Stimulated activated CD8-positive, alpha-beta memory T cell treated with anti-CD3 and anti-CD28 coated beads, Interleukin-2, amount 100 ng/mL, for 1 hour (primary cell): ENCODE data around the gene CPNE4.

Source experiments
- DNase-seq, 2 donors: peaks; one replicate each; pipeline ENCODE4 v3.0.0-alpha.2; 2020; ENCODE audit warnings: low read depth in 2 of 2

The CPNE4 gene

DNA sequence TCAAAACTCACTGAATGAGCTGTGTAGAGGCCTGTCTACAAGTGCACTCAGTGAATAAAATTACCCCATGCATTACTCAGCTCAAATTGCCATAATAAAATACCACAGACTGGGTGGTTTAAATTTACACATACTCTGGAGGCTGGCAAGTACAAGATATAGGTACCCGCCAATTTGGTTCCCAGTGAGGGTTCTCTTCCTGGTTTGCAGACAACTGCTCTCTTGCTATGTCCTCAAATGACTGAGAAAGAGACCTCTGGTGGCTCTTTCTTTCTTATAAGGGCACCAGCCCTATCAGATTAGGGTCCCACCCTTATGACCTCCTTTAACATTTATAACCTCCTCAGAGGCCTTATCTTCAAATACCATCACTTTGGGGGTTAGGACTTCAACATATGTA, 237.0 kb downstream of the CPNE4 start:
- DNase-seq: no peak

DNA sequence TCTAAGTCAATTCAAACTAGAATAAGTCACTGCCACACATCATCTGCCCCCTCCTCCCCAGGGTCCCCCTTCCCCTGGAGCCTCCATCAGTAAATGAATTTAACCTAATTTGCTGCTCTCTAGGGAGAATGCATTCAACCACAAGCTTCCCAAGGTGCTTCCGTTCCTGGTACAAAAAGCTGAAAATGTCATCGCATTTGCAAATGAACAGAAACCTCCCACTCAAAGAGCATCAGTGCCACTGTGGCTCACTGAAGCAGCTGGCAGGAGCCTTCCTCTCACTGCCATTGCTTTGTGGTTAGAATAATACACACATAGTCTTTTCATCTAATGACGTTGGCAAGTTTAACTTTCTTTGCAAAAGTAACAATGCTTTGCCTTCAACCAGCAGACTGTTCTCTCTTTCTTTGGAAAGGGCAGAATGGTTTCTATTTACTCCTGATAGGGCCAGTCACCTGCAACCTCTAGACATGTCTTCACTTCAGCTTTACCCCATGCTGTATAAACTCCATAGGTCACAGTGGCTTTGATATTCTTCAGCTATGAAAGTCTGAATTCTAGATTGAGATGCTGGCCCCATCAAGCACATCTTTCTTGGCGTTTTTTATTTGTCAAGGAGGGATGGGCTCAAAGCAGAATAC, 238.1 kb downstream of the CPNE4 start:
- no peak for DNase-seq

DNA sequence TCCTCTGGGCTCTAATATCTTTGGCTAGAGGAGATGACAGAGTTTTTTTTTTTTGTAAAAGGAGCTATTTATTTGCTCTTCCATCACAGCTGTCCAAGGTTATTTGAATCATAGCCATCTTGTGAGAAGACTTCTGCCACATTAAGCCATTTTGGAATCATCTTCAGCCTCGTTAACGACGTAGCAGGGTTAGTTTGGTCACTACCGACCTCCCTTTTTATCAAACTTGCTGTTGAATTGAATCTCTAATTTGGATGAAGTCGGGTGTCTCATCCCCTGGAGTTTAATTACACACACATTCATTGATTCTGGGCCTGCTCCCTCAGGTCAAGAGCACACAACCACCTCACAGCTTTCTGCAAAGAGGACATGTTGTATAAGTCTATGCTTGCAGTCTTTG, 238.7 kb downstream of the CPNE4 start:
- no peak for DNase-seq

DNA sequence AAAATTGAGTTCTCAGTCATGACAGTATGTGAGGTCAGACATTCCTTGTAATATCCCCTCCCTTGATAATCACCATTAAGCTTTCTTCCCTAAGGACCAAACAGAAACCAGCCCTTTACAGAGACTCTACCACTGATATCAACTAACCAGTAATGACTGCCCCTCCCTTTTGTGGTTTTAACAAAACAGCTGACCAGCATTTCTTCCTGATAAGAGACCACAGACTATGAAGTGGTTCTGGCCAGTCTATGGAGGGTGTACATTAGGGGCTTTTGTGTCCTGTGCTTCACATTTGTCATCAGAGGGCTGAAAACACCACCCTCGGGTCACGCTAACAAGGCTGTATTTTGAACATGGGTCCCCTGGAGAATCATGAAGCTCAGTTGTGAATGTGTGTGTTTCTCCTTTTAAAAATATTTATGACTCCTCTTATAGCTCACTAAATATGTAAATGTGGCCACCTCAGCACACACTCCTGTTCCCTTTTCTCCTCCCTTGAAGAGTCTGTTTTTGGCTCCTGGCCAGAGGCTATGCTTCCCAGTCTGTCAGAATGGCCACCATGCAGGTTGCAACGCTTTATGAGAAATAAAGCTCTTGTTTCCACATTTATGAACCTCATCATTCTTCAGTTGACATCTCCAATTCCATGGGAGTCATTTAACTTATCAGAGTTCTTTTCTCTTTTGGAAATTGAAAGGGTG, 239.3 kb downstream of the CPNE4 start:
- no peak for DNase-seq

DNA sequence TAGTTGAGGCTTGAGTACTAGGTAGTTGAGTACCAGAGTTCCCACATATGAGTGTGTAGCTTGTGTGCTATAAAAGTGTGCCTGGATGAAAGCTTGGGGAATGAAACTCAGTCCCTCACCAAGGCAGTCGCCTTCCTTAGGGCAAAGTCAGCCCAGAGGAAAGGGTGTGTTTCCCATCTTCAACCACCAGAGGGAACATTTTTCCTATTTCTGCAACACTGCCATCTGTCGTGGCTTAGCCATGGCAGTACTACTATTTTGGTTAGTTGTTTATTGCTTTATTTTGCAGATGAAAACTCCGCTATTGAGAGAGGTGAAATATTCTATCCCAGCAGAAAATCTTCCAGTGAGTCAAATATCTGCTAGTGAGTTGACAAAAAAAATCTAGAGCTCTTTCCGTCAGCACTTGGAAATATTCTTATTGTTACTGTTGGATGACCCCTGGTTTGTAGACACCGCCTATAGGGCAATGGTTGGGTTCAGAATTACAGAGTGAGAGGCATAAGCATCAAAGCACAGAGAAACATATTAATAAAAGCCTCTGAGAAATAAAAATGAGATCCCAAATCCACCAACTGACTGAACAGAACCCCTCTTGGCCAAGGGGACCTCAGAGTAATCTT, 239.9 kb downstream of the CPNE4 start:
- no peak for DNase-seq

DNA sequence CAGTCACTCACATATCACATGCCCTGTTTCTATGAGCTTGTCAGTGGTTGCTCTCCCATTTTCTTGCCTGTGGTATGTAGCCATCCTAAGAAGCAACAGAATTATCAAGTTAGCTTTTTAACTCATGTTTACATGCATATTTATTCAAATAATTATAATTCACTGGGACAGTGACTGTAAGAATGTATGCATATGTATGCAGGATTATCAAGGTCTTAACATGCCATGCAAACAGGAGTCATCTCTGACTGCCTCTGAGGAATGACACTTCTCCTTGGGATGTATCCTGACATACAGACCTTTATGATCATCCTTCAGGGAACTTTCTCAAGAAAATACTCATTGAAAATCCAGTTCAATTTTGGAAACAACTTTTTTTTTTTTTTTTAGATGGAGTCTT, 240.9 kb downstream of the CPNE4 start:
- DNase-seq: no peak

DNA sequence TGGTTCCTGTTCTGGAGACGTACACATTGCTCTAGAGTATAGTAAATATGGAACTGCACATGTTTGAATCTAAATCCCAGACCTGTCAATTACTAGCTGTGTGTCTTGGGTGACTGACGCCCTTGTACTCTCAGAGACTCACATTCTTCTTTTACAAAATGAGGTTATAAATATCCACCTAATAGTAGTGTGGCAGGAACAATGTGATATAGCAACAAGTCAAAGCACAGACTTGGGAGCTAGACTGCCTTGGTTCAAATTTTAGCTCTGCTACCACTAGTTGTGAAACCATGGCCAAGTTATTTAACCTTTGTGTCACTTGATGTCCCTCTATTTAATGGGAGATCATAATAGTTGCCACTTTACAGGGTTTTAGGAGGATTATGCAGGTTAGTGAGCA, 245.6 kb downstream of the CPNE4 start:
- DNase-seq: no peak

DNA sequence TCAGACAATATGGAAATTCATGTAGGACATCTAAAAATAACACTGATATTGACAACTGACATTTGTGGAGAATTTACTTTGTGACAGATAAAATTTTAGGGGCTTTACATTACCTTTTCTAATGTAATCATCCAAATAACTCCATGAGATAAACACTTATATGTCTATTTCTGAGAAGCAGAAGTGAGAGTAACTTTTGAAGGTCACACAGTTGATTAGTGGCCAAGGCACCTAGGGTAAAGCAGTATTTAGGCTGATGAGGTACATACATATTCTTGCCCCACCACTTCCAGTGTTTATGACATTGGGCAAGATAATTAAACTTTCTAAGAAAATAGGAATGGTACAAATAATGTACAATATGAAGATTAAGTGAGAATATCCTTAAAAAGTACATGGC, 248.4 kb downstream of the CPNE4 start:
- DNase-seq: no peak

DNA sequence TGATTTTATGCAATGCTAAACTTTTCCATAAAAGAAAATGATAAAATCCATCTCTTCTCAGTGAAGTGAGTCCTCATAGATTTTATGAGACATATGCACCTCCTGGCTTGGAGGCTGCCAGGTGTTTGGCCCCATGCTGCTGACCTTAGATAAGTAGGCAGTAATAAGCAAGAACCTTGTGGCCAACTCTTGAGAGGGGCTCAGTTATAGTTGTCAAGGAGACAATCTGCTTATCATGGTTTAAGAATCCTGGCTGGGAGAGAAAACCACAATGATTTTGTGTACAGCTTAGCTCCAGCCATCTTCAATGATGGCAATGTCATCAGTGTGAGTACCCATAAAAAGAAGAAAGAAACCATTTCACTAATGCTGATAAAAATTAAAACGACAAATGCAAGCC, 252.1 kb downstream of the CPNE4 start:
- DNase-seq: no peak

DNA sequence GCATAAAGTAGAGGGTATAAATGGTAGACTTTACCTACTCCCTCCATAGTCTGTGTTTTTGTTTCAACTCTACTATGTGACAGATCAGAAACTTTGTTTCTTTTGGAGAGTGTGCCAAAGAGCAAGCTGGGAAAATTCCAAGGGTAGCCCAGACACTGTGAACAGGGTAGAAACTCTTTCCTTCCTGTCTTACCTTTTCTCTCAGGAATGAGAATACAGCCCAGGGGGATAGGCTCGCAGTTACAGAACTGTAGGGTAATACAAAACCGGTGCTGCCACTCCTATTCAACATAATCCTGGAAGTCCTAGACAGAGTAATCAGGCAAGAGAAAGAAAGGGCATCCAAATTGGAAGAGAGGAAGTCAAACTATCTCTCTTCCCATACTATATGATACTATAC, 256.3 kb downstream of the CPNE4 start:
- DNase-seq: no peak

DNA sequence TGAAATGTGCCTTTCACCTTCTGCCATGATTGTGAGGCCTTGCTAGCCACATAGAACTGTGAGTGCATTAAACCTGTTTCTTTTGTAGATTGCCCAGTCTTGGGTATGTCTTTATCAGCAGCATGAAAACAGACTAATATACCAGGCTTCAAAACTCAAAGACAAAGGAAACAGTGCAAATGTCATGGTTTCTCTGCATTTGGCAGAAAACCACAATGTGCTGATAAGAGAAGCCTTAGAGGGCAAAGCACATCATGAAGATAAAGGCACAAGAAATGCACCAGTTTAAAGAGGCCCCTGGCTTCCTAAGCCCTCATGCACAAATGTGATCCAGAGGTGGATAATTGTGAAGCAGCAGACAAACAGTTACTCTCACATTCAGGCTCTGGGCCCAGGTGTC, 259.2 kb downstream of the CPNE4 start:
- no peak for DNase-seq

DNA sequence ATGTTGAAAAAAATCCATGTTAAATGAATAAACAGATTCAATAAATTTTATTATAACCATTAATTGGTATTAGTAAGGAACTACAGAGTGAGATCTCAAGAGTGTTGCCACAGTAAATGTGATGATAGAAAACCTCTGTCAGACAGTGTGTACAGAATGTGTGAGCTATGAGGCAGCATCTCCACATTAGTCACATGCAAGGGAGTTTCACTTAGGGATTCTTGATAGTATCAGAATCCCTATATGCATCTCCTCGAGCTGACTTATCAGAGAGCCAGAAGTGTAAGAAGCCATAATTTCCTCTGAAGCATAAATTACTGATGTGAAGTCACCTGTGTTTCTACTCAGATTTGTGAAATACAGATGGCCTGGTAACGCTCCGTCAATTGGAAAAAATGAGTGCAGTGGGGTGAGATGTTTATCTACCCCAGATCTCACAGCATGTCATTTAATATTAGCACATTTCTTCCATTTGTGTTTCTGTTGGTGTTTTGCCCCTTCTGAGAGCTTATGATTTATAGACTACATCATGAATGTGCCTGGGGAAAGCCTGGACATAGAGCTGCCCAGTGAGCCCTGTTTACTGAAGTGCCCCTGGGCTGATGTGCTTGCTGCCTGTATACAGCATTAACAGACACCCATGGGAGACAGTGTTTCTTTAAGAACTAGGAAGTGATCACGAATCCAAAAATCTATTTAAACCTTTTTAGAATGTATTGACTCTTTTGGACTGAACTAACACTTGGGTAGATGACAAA, 262.4 kb downstream of the CPNE4 start:
- no peak for DNase-seq

DNA sequence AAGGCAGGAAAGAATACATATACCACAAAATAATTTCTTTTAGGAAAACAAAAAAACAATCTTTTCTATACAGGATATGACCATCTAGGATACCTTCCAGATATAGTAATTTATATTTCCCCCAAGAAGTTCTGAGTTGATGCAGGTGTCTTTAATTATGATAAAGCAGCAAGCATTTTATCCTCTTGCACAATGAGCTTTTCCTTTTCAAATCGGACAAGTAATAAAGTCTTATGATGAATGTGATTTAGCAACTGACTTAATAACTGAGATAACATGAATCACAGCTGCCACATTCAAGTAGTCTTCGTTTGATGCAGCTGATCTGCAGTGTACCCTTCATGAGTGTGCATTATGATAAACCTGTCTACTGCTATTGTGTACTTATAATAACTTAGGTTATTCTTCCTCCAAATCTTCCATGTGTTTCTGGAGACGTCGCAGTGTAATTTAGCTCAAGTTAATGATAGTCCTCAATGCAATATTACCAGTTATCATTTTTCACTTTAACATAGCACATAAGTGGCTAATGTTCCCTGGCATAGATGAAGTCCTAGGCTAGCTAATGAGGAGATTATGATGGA, 271.7 kb downstream of the CPNE4 start:
- no peak for DNase-seq

DNA sequence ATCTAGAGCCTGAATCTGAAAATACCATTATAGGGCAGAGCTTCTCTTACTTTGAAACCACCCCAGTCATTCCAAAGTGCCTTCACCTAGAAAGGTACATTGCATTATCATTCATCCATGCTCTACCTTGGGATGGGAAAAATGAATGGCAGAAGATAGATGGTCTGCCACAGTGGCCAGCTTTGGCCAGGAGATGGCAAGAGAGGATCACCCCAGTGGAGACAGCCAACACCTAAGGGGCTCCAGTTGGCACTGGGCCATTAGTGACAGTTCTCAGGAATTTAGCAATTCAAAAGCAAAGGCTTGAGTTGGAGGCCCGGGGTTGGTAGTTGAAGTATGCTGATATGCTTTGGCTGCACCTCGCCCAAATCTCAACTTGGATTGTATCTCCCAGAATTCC, 278.4 kb downstream of the CPNE4 start:
- no peak for DNase-seq

DNA sequence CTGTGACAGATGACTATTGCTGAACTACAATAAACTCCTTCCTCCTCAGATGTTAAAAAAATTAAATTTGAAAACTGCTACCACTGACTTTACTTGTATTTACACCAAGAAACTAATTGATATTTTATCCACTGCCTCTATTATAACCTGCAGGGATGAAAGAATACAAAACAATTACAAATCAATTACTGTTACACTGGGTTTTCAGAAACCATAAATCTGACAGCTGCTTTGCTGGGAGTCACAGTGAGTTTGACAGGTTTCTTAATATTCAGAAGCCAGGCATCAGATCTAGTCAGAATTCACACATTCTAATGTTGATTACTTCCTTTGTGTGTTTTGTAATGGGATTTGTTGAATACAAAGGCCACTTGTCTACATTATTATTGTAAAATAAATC, 279.4 kb downstream of the CPNE4 start:
- no peak for DNase-seq

DNA sequence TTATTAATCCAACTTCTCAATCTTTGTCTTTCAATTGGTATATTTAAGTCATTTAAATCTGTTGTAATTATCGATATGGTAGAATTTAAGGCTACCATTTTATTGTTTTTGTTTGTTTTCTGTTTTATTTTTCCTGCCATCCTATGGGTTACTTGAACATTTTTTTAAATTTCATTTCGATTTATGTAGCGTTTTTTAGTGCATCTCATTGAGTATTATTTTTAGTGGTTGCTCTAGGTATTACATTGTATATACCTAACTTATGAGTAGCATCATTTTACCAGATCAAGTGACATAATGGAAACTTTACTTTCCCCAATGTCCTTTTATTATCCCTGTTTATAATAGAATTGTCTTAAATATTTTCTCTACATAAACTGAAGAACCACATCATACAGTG, 284.6 kb downstream of the CPNE4 start:
- no peak for DNase-seq

DNA sequence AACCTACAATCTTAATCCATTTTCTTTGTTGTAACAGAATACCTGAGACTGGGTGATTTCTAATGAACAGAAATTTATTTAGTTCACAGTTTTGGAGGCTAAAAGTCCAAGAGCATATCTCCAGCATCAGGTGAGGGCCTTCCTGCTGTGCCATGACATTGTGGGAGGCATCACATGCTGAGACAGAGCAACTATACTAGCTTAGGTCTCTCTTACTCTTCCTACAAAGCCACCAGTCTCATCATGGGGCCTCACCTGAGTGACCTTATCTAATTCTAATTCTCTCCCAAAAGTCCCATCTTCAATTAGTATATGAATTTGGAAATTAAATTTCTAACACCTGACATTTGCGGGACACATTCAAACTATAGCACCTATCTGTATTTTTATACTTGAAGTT, 285.0 kb downstream of the CPNE4 start:
- DNase-seq: no peak

DNA sequence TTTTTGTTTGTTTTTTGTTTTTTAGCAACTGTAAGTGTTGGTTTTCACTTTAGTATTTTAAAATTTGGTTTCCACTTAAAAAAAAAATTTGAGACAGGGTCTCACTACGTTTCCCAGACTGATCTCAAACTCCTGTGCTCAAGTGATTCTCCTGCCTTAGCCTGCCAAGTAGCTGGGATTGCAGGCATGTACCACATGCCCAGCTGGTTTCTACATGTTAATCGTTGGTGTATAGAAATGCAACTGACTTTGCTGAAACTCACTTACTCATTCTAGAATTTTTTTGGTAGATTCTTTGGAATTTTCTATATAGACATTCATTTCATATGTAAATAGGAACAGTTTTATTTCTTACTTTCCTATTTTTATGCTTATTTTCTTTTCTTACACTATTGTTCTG, 287.3 kb downstream of the CPNE4 start:
- DNase-seq: no peak

DNA sequence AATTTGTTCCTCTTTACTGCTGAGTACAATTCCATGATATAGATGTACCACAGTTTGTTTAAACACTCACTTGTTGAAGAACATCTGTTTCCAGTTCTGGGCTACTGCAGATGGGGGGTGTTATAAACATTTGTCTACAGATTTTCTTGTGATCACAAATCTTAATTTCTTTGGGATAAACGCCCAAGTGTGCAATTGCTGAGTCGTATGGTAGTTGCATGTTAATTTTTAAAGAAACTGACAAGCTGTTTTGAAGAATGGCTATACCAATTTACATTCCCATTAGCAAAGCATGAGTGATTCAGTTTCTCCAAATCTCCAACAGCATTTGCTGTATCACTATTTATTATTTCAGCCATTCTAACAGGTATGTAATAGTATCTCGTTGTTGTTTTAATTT, 290.0 kb downstream of the CPNE4 start:
- no peak for DNase-seq

DNA sequence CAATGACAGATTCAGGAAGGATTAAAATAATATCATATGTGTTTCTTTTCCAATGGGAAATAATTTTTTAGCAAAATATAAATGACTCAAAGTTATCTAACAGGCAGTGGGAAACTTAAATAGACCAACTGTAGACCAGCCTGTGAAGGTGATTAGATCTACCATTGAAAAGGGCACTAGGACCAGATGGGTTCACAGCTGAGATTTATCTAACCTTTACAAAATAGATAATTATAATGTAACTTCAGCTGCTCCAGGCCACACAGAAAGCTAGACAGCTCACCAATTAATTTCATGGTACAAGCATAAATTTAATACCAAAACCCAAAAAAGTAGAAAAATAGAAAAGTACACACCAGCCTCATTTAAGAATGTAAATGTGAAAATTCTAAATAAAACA, 291.7 kb downstream of the CPNE4 start:
- DNase-seq: no peak

DNA sequence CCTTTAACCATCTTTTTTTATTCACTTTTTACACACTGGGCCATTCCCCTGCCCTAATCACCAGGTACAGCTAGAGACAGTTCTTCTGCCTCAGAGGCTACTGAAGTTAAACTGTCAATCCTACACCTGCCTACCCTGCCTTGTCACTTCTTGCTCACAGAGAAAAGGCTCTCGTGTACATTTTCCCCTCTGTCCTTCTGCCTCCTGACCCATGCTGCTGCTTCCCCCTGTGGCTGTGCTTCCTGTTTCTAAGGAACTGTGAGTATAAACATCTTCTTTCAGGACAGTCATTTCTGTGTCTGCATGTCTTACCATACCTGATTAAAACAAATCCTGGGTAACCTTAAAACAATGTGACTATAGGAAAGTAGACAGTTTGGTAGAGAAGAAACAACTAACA, 295.6 kb downstream of the CPNE4 start:
- no peak for DNase-seq

DNA sequence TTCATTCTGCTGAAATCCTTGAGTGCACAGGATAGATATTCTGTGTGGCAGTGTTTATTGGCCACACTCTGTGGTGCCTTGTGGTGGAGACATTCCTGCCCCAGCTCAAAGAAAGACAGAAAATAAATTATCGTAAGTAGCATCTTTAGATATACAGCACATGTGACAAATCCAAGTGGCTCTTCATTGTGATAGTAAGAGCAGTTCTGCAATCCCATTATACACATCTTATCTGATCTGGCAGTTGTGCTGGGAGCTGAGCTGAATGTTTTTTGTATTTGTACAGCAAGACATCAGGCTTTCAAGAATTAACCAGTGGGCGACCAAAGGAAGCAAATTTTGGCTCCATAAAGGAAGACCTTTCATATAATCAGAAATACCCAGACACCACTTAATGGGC, 296.7 kb downstream of the CPNE4 start:
- DNase-seq: no peak
